Neural cell (in vitro differentiated cells): Measurements from ENCODE around the gene SIL1. TPM values are rescaled to one million over a fixed set of nuclear protein-coding genes. Genes with fewer than 3 reads are reported as not detected.

Experiments used
- H2AFZ ChIP-seq: fragments of 200-600, 300-800 bp; sonication (generic), shearing (Covaris generic); 2 replicates; pipeline ENCODE4 v1.6.0; 2014; ENCODE audit warnings: low read depth, mild to moderate bottlenecking, antibody characterized with exemption, low read length, moderate library complexity
- H3F3A ChIP-seq: fragments of 200-600 bp; shearing (Covaris generic); 2 replicates; pipeline ENCODE4 v1.6.1; 2016; ENCODE audit warnings: mild to moderate bottlenecking, moderate library complexity, mixed read lengths, antibody characterized with exemption, low read length; ENCODE audit not compliant: insufficient read depth, poor library complexity, severe bottlenecking
- H3K27ac ChIP-seq: fragments of 200-600, 300-800 bp; sonication (generic), shearing (Covaris generic); 2 replicates; pipeline ENCODE4 v1.5.1; 2014; ENCODE audit warnings: mild to moderate bottlenecking, low read length, moderate library complexity
- H3K27me3 ChIP-seq: fragments of 300-800, 200-600 bp; sonication (generic), shearing (Covaris generic); 2 replicates; pipeline ENCODE4 v1.6.0; 2014; ENCODE audit warnings: mild to moderate bottlenecking, low read depth, low read length, moderate library complexity; ENCODE audit not compliant: insufficient read depth
- H3K36me3 ChIP-seq: fragments of 300-800, 200-600 bp; sonication (generic), shearing (Covaris generic); 2 replicates; pipeline ENCODE4 v1.5.1; 2014; ENCODE audit warnings: mild to moderate bottlenecking, antibody characterized with exemption, low read length, moderate library complexity; ENCODE audit not compliant: insufficient read depth
- H3K4me2 ChIP-seq: fragments of 300-800, 200-600 bp; sonication (generic), shearing (Covaris generic); 2 replicates; pipeline ENCODE4 v1.6.0; 2014; ENCODE audit warnings: mild to moderate bottlenecking, low read length
- H3K4me3 ChIP-seq: fragments of 300-800, 200-600 bp; sonication (generic), shearing (Covaris generic); 2 replicates; pipeline ENCODE4 v1.5.1; 2014; ENCODE audit warnings: mild to moderate bottlenecking, low read length, moderate library complexity
- H3K79me2 ChIP-seq: fragments of 200-600 bp; shearing (Covaris generic); replicated peaks from 2 replicates; pipeline ENCODE4 v1.6.0; 2014; ENCODE audit warnings: mild to moderate bottlenecking, low read length, moderate library complexity; ENCODE audit not compliant: insufficient read depth
- H3K9ac ChIP-seq: fragments of 300-800, 200-600 bp; sonication (generic), shearing (Covaris generic); 2 replicates; pipeline ENCODE4 v1.6.1; 2016; ENCODE audit warnings: mild to moderate bottlenecking, low read length, mixed read lengths
- H3K9me2 ChIP-seq: fragments of 200-600 bp; shearing (Covaris generic); 2 replicates; pipeline ENCODE4 v1.6.1; 2016; ENCODE audit warnings: mild to moderate bottlenecking, low read length, mixed read lengths; ENCODE audit not compliant: insufficient read depth
- H3K9me3 ChIP-seq: fragments of 200-600, 300-800 bp; sonication (generic), shearing (Covaris generic); 2 replicates; pipeline ENCODE4 v1.6.1; 2016; ENCODE audit warnings: mild to moderate bottlenecking, mixed run types, low read length, moderate library complexity, mixed read lengths
- H4K20me1 ChIP-seq: fragments of 200-600 bp; shearing (Covaris generic); 2 replicates; pipeline ENCODE4 v1.6.1; 2016; ENCODE audit warnings: mild to moderate bottlenecking, mixed run types; ENCODE audit not compliant: insufficient read depth
- EP300 ChIP-seq: fragments of 450-650 bp; conservative IDR thresholded peaks from 2 replicates; pipeline ENCODE4 v1.6.1; 2014; ENCODE audit warnings: antibody characterized with exemption, mild to moderate bottlenecking, moderate library complexity; ENCODE audit not compliant: poor library complexity, severe bottlenecking
- EZH2 ChIP-seq: fragments of 200-600, 300-800 bp; shearing (Covaris generic), sonication (generic); IDR thresholded peaks from 2 replicates; pipeline ENCODE4 v1.6.1; 2014; ENCODE audit warnings: antibody characterized with exemption, low read length, borderline replicate concordance, mild to moderate bottlenecking; ENCODE audit not compliant: insufficient read depth, poor library complexity, severe bottlenecking
- MXI1 ChIP-seq: fragments of 450-650 bp; conservative IDR thresholded peaks from 2 replicates; pipeline ENCODE4 v1.6.1; 2014; ENCODE audit warnings: antibody characterized with exemption, mild to moderate bottlenecking; ENCODE audit not compliant: poor library complexity, severe bottlenecking
- POLR2AphosphoS5 ChIP-seq: IDR thresholded peaks from 2 replicates; pipeline ENCODE4 v1.6.1; 2012
- RAD21 ChIP-seq: fragments of 450-650 bp; conservative IDR thresholded peaks from 2 replicates; pipeline ENCODE4 v1.6.1; 2014; ENCODE audit warnings: antibody characterized with exemption, mild to moderate bottlenecking, moderate library complexity
- SMC3 ChIP-seq: fragments of 450-650 bp; conservative IDR thresholded peaks from 2 replicates; pipeline ENCODE4 v1.6.1; 2014; ENCODE audit warnings: antibody characterized with exemption, mild to moderate bottlenecking, moderate library complexity; ENCODE audit not compliant: poor library complexity
- TAF1 ChIP-seq: IDR thresholded peaks from 2 replicates; pipeline ENCODE4 v1.6.1; 2012; ENCODE audit warnings: low read depth
- polyA plus RNA-seq: library from polyadenylated mRNA; depleted of rRNA; stranded (reverse); fragments of >200 nt; gene quantifications from 2 replicates; pipeline ENCODE4 v1.2.3, GENCODE V29; 2014
- TF ChIP-seq, protein P1 (sequence below): fragments of 450-650 bp; IDR thresholded peaks from 2 replicates; pipeline ENCODE4 v1.5.1; 2014; ENCODE audit warnings: antibody characterized with exemption, mild to moderate bottlenecking, moderate library complexity; ENCODE audit not compliant: poor library complexity, severe bottlenecking
- TF ChIP-seq, protein P2 (sequence below): IDR thresholded peaks from 2 replicates; pipeline ENCODE4 v1.6.1; 2012; ENCODE audit warnings: borderline replicate concordance

The SIL1 gene
- polyA plus RNA-seq, 1 donor from 2014 or later = 4.7 TPM

DNA sequence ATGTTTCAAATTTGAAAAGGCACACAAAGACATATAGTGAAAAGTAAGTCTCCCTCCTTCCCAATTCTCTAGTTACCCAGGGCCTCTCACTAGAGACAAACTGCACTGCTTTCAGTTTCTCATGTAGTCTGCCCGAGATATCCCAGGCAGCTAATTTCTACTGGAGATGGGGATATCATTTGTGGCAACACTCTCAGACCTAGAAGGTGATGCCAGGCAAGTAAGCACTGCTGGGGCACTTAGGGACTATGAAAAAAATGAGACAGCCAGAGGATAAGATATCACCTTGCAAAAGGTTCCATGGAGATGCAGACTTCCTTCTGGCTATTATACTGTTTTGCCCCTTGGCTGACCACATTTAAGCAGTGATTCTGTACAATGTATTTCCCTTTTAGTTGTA, 12.6 kb downstream of the SIL1 start:
- Histone ChIP-seq H3K4me3 (no peak overlapping the region), H3K9ac (no peak overlapping the region), H3K27me3 (no peaks in the 10 kb centered on the region), H3K79me2 (no peaks in the 10 kb centered on the region), H3K27ac (no peak overlapping the region), H3K36me3 (no peaks in the 10 kb centered on the region), H3K4me2 (no peak overlapping the region), H3K9me3 (no peaks in the 10 kb centered on the region), H2AFZ (no peak overlapping the region), H3K9me2 (no peaks in the 10 kb centered on the region), H3F3A (no peaks in the 10 kb centered on the region), H4K20me1 (no peaks in the 10 kb centered on the region)
- TF ChIP-seq TAF1 (no peak), EZH2 (no peak), SMC3 (no peak), MXI1 (no peak), POLR2AphosphoS5 (no peak), EP300 (no peak), RAD21 (no peak)
- TF ChIP-seq, protein P1, sequence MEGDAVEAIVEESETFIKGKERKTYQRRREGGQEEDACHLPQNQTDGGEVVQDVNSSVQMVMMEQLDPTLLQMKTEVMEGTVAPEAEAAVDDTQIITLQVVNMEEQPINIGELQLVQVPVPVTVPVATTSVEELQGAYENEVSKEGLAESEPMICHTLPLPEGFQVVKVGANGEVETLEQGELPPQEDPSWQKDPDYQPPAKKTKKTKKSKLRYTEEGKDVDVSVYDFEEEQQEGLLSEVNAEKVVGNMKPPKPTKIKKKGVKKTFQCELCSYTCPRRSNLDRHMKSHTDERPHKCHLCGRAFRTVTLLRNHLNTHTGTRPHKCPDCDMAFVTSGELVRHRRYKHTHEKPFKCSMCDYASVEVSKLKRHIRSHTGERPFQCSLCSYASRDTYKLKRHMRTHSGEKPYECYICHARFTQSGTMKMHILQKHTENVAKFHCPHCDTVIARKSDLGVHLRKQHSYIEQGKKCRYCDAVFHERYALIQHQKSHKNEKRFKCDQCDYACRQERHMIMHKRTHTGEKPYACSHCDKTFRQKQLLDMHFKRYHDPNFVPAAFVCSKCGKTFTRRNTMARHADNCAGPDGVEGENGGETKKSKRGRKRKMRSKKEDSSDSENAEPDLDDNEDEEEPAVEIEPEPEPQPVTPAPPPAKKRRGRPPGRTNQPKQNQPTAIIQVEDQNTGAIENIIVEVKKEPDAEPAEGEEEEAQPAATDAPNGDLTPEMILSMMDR = no peak
- TF ChIP-seq, protein P2, sequence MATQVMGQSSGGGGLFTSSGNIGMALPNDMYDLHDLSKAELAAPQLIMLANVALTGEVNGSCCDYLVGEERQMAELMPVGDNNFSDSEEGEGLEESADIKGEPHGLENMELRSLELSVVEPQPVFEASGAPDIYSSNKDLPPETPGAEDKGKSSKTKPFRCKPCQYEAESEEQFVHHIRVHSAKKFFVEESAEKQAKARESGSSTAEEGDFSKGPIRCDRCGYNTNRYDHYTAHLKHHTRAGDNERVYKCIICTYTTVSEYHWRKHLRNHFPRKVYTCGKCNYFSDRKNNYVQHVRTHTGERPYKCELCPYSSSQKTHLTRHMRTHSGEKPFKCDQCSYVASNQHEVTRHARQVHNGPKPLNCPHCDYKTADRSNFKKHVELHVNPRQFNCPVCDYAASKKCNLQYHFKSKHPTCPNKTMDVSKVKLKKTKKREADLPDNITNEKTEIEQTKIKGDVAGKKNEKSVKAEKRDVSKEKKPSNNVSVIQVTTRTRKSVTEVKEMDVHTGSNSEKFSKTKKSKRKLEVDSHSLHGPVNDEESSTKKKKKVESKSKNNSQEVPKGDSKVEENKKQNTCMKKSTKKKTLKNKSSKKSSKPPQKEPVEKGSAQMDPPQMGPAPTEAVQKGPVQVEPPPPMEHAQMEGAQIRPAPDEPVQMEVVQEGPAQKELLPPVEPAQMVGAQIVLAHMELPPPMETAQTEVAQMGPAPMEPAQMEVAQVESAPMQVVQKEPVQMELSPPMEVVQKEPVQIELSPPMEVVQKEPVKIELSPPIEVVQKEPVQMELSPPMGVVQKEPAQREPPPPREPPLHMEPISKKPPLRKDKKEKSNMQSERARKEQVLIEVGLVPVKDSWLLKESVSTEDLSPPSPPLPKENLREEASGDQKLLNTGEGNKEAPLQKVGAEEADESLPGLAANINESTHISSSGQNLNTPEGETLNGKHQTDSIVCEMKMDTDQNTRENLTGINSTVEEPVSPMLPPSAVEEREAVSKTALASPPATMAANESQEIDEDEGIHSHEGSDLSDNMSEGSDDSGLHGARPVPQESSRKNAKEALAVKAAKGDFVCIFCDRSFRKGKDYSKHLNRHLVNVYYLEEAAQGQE = no peak

DNA sequence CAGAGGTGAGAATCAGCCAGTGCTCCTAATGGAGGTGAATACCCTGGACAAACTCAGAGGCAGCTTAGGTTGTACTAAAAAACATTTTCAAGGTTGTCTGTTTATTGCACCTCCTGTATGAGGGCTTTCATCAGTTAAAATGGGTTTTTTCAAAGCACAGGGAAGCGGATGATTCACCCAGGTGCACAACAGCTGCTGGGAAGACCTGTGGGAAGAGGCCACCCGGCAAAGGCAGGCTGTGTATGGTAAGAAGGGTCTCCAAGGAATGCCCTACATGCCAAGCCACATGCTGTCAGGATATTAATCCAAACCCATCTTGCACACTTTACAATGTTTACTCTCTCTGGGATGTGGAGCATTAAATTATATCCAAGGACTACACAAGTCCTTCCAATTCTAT, 14.7 kb downstream of the SIL1 start:
- Histone ChIP-seq H2AFZ (no peak overlapping the region), H3K9me2 (no peaks in the 10 kb centered on the region), H3K36me3 (no peaks in the 10 kb centered on the region), H3K9ac (no peak overlapping the region), H3K4me2 (no peak overlapping the region), H3K27me3 (no peaks in the 10 kb centered on the region), H3K27ac (no peak overlapping the region), H3K79me2 (no peaks in the 10 kb centered on the region), H4K20me1 (no peaks in the 10 kb centered on the region), H3K4me3 (no peak overlapping the region), H3F3A (no peaks in the 10 kb centered on the region), H3K9me3 (no peaks in the 10 kb centered on the region)
- TF ChIP-seq POLR2AphosphoS5 = no peak
- TF ChIP-seq TAF1 = no peak
- no peak for TF ChIP-seq EP300
- TF ChIP-seq, protein P1 = no peak
- no peak for TF ChIP-seq MXI1
- no peak for TF ChIP-seq SMC3
- TF ChIP-seq EZH2 = no peak
- TF ChIP-seq RAD21 = no peak
- TF ChIP-seq, protein P2 = no peak
